SK-N-MC (cell line): ENCODE results near the gene GNAI2.

Experiments used
- EZH2 ChIP-seq: fragments of 200-600 bp; sonication (generic); IDR thresholded peaks from one replicate; pipeline ENCODE4 v1.6.1; 2017; ENCODE audit warnings: antibody characterized with exemption
- POLR2AphosphoS5 ChIP-seq: IDR thresholded peaks from 2 replicates; pipeline ENCODE4 v1.6.1; 2012; ENCODE audit warnings: mild to moderate bottlenecking, low read depth, low read length, borderline replicate concordance

DNA sequence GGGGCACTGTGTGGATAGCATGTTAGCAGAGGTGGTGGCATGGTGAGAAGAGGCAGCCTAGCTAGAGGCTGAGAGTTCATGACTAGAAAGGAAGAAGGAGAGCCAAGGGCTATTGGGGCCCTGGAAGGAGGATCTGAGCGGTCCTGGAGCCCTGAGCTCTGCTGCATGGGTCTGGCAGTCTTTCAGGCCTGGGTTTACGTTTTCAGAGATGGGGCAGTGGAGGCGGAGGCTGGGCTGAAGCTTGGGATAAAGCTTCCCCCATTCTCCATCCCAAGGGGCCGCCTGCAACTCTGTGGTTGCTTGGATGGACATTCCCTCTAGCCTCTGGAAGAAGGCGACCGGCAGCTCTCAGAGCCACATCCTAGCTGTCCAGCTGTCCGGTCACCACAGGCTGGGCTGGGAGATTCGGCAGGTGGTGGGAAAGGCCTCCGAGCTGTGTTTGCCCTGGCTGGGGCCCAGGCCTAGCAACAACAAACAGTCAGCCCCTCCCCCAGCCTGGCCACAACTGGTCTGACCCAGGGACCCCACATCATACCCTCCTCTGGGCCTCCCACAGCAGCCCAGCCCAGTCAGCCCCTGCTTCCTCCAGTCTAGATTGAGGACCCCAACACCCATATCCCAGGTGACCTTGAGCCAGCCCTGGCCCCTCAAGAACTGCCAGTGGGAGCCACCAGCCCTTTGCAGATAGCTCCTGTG, 32.7 kb upstream of the GNAI2 start:
- TF ChIP-seq EZH2 (no peak), POLR2AphosphoS5 (no peak)
